Measurements from ENCODE around the gene DAPK3.
"Not testable (repeated sequence)": the region's sequence is repeated elsewhere in the genome, so short reads cannot be mapped to it uniquely, and the experiment has no call there.

Gene DAPK3

GRCh38 chr19:3952755-3953276, 18.1 kb downstream of the DAPK3 start:
- DNase-seq = not testable (repeated sequence)

- no peak for DNase-seq
These were observed 19.7 kb downstream of the DAPK3 start for GRCh38 chr19:3950871-3951861.

GRCh38 chr19:3949997-3950859, 20.7 kb downstream of the DAPK3 start:
- DNase-seq = no peak

- DNase-seq = no peak
These were observed 21.6 kb downstream of the DAPK3 start for GRCh38 chr19:3949294-3949693.

- not testable (repeated sequence) for DNase-seq
These were observed 23.5 kb downstream of the DAPK3 start for GRCh38 chr19:3947316-3947933.

DNA sequence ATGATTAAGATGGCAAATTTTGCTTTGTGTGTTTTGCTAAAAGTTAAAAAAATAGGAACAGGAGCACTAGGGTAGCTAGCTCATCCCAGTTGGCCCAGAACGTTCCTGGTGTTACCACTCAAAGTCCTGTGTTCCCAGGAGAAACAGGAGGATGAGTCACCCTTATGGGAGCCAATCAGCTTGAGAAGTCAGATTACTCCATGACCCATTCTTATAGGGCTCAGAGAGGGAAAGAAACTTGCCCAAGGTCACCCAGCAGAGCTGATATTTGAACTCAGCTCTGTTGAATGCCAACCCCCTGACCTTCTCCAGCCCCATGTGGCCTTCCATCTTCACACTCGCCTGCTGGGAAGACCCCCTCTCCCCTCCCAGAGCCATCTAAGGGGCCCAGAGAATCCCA, 25.1 kb downstream of the DAPK3 start:
- DNase-seq = no peak

DNA sequence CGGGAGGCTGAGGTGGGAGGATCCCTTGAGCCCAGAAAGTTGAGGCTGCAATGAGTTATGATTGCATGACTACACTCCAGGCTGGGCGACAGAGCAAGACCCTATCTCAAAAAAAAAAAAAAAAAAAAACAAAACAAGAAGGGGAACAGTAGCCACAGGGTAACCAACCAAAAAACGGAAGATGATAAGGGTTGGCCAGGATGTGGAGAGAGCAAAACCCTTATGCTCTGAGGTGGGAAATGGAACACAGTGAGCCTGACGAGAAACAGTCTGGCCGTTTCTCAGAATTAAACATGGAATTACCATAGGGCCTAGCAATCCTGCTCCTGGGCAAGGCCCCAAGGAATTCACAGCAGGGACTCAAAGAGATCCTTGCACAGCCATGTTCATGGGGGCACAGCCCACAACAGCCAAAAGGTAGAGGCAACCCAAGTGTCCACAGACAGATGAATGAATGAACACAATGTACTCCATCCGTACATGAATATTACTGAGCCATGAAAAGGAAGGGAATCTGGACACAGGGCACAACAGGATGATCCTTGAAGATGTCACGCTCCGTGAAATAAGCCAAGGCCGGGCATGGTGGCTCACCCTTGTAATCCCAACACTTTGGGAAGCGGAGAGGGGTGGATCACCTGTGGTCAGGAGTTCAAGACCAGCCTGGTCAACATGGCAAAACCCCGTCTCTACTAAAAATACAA, 26.7 kb downstream of the DAPK3 start:
- no peak for DNase-seq

GRCh38 chr19:3942790-3943409, 28.0 kb downstream of the DAPK3 start:
- DNase-seq = no peak

DNA sequence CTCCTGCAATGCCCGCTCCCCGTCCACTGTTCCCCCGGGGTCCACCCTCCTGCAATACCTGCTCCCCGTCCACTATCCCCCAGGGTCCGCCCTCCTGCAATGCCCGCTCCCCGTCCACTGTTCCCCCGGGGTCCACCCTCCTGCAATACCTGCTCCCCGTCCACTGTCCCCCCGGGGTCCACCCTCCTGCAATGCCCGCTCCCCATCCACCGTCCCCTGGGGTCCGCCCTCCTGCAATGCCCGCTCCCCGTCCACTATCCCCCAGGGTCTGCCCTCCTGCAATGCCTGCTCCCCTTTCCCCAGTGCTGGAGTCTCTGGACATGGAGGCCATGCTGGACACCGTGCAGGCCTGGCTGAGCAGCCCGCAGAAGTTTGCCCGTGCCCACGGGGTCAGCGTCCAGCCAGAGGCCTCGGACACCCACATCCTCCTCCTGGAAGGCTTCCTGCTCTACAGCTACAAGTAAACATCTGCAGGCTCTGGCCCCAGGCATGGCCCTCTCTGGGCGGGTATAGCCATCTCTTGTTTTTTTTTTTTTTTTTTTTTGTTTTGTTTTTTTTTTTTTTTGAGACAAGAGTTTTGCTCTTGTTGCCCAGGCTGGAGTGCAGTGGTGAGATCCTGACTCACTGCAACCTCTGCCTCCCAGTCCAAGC, 32.5 kb downstream of the DAPK3 start:
- not testable (repeated sequence) for DNase-seq

DNA sequence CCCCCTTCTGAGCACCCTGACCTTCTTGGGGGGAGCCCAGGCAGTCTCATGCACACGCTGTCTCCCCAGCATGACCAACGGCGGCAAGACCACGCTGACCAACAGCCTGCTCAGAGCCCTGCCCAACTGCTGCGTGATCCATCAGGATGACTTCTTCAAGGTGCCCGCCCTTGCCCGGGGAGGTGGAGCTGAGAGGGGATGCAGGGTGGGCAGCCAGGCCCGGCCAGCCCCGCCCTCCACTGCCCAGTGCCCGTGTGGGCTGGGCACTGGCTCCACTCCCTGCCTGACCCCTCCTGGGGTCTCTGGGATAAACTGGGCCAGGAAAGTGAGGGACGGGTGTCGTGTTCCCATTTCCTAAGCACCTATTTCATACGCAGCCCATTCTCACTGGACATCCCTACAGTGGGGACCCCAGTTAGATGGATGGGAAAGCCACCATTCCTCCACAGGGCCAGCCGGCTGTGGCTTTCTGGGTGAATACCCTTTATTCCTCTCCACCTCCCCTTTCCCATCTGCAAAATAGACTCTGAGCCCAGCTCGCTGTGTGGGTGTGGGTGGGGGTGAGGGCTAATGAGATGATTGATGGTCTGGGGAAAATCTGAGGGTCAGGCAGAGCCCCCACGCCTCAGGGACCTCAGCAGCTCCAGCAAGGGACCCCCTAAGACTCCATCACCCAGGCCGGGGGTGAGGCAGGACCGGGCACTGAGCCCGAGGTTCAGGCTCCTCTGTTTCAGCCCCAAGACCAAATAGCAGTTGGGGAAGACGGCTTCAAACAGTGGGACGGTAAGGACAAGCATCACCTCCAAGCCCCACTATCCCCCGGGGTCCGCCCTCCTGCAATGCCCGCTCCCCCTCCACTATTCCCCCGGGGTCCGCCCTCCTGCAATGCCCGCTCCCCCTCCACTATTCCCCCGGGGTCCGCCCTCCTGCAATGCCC, 34.1 kb downstream of the DAPK3 start:
- DNase-seq = no peak

- no peak for DNase-seq
These were observed 37.7 kb downstream of the DAPK3 start, which contains the start of gene NMRK2 for GRCh38 chr19:3932931-3933810. Gene NMRK2 (plus strand): TSS chr19:3933069. CDS start chr19:3933672, 603 bp downstream.

- no peak for DNase-seq
These were observed 39.9 kb downstream of the DAPK3 start for GRCh38 chr19:3931041-3931440.

DNA sequence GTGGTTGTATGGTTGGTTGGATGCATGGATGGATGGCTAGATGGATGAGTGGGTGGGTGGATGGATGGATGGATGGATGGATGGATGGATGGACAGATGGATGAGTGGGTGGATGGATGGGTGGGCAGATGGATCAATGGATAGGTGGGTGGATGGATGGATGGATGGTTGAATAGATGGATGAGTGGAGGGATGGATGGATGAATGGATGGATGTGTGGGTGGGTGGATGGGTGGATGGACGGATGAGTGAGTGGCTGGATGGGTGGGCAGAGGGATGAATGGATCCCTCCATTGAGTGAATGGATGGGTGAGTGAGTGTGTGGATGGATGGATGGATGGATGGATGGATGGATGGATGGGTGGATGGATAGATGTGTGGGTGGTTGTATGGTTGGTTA, 47.0 kb downstream of the DAPK3 start:
- DNase-seq = no peak

DNA sequence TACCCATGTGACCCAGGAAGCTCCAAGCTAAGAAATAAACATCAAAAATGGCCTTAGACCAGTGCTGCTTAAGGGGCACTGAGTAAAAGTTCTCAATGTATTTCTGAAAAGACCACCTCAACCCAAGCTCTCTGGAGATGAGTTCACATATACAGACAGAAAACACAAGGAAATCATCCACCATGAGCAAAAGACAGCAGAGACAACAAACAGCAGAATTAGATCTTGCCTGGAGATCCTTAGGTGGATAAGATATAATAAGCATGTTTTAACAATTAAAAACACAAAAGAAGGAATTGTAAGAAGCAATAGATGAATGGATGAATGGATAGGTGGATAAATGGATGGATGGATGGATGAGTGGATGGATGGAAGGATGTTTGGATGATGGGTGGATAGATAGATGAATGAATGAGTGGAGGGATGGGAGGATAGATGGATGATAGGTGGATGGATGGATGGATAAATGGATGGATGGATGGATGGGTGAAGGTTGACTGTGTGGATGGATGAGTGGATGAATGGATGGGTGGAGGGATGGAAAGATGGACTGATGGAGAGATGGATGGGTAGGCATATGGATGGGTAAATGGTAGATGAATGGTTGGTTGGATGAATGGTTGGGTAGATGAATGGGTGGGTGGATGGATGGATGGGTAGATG, 47.7 kb downstream of the DAPK3 start:
- DNase-seq = no peak

DNA sequence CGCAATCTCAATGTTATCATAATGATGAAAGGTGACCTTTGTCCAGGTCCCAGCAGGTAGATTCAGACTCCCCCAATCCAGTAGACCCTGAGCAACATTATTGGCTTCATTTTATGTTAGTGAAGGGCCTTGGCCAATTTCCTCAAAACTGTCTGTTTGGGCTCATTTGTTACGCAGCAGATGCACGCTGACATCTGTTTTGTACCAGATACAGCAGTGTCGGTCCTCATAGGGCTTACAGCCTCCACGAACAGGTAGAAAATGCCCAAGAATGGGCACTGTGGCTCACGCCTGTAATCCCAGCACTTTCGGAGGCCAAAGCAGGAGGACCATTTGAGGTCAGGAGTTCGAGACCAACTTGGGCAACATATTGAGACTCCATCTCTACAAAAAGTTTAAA, 51.1 kb downstream of the DAPK3 start:
- DNase-seq = no peak

GRCh38 chr19:3916033-3916432, 54.9 kb downstream of the DAPK3 start:
- no peak for DNase-seq

- DNase-seq = no peak
These were observed 56.7 kb downstream of the DAPK3 start for GRCh38 chr19:3914199-3914598.

DNA sequence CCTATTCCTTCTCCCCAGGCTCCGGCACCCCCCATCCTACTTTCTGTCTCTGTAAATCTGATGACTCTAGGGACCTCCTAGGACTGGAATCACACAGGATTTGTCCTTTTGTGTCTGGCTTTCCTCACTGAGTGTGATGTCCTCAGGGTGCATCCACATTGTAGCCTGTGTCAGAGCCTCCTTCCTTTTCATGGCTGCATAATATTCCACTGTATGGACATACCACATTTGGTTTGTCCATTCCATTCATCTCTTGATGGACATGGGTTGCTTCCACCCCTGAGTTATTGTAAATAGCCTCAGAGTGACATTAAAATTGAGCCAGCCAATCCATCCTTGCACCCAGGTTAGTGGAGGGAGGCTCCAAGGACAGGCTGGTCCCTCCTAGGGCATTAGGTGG, 60.8 kb downstream of the DAPK3 start:
- DNase-seq = no peak
